Right lobe of liver (tissue), 6 donors: ENCODE results near the gene GPR160. TPM values are rescaled to one million over a fixed set of nuclear protein-coding genes. Genes with fewer than 3 reads are reported as not detected.

Experiments
- ATAC-seq, 4 donors: fragments of 200-7000 bp; cut with Tn5 transposase; one replicate each; pipeline ENCODE4 v1.9.1; 2020; ENCODE audit warnings: mild to moderate bottlenecking in 4 of 4, moderate library complexity in 4 of 4
- DNase-seq, 3 donors: peaks; one replicate each; pipeline ENCODE4 v3.0.0-alpha.2; 2020
- H3K27ac ChIP-seq, 3 donors: fragments of 200-600 bp; one replicate each; pipeline ENCODE4 v1.8.0; 2022
- H3K27me3 ChIP-seq, 2 donors: fragments of 200-600 bp; one replicate each; pipeline ENCODE4 v1.8.0; 2022
- H3K36me3 ChIP-seq, 4 donors: fragments of 200-600 bp; sonication (generic) in 1 of 4; one replicate each; pipeline versions ENCODE4 v1.5.1 to v1.8.0; 2017 to 2022; ENCODE audit warnings: control low read depth in 1 of 4
- H3K4me1 ChIP-seq, 4 donors: fragments of 200-600 bp; sonication (generic) in 1 of 4; one replicate each; pipeline versions ENCODE4 v1.5.1 to v1.8.0; 2017 to 2022; ENCODE audit warnings: control low read depth in 1 of 4
- H3K4me3 ChIP-seq, 3 donors: fragments of 200-600 bp; one replicate each; pipeline ENCODE4 v1.8.0; 2022
- H3K9me3 ChIP-seq, 4 donors: fragments of 200-600 bp; sonication (generic) in 1 of 4; one replicate each; pipeline versions ENCODE4 v1.5.1 to v1.8.0; 2017 to 2022; ENCODE audit warnings: control low read depth in 1 of 4
- CTCF ChIP-seq, 4 donors: fragments of 200-600 bp in 3 of 4; fragments of 450-650 bp in 1 of 4; IDR thresholded peaks; one replicate each; pipeline versions ENCODE4 v1.5.1 to v1.8.0; 2016 to 2022; ENCODE audit warnings: antibody characterized with exemption in 4 of 4, mild to moderate bottlenecking in 2 of 4
- POLR2A ChIP-seq: fragments of 450-650 bp; IDR thresholded peaks from one replicate; pipeline ENCODE4 v1.6.1; 2017; ENCODE audit warnings: antibody characterized with exemption, mild to moderate bottlenecking
- WGBS: methylation state at CpG from one replicate; pipeline ENCODE4 v1.1.6; 2018; ENCODE audit warnings: low coverage, low lambda C conversion rate; ENCODE audit not compliant: insufficient coverage; ENCODE audit errors: missing lambda C conversion rate; 5-methylcytosine and 5-hydroxymethylcytosine counted together
- intact Hi-C, 2 donors: fragments of 100-400 bp; cut with DNase I; formaldehyde crosslinking; loops; one replicate each; pipeline versions ENCODE4 v1.11.2 to v1.14.1; 2022
- total RNA-seq, 6 experiments: library from RNA; depleted of rRNA in 2 of 6; stranded (reverse); fragments of >200 nt in 2 of 6; fragmentation: NEBNext Ultra II Directional in 3 of 6; extraction: Animal tissue kit (Norgen Biotek cat#: 25700) in 3 of 6; gene quantifications; one replicate each; pipeline versions ENCODE4 v1.1.0 to v1.2.4, GENCODE V29; 2016 to 2023
- donor health status: DM: no; HTN: yes; CAD: no.
- donor health status: DM: no; HTN: no; CAD: no.
- donor health status: DM: no; HTN: no; CAD: no.
- donor health status: DM: no; HTN: yes; CAD: no.
- donor health status: DM: no; HTN: yes; CAD: no.

The GPR160 gene
- total RNA-seq, 6 experiments from 2014 or later: 1.0 to 4.2 (median 1.6) TPM

GRCh38 chr3:170062068-170062467 is 24.3 kb downstream of the GPR160 start:
- ATAC-seq (no peak), DNase-seq (no peak)
- Histone ChIP-seq H3K9me3 (no peaks in the 10 kb centered on the region), H3K4me3 (no peak overlapping the region), H3K27me3 (no peaks in the 10 kb centered on the region), H3K4me1 (no peaks in the 10 kb centered on the region), H3K27ac (no peak overlapping the region), H3K36me3 (no peaks in the 10 kb centered on the region)
- TF ChIP-seq POLR2A (no peak), CTCF (IDR thresholded peaks at IDR 0.05) (no peak)
- intact Hi-C loops: no loop called here
- 96% methylated on average over 8 of the region's 20 CpGs for WGBS

- intact Hi-C loops: no loop called here
- H3K36me3 ChIP-seq: no peaks in the 10 kb centered on the region
- no peak overlapping the region for H3K27ac ChIP-seq
- WGBS: 61% methylated on average over 2 of the region's 16 CpGs
- no peaks in the 10 kb centered on the region for H3K27me3 ChIP-seq
- DNase-seq (no peak), ATAC-seq (no peak)
- TF ChIP-seq POLR2A: no peak
- peak in 1 of 4 donors; percentile 6 for TF ChIP-seq CTCF (IDR thresholded peaks at IDR 0.05)
- H3K4me1 ChIP-seq: no peaks in the 10 kb centered on the region
- H3K9me3 ChIP-seq: no peaks in the 10 kb centered on the region
- no peak overlapping the region for H3K4me3 ChIP-seq
These were observed 25.0 kb downstream of the GPR160 start for GRCh38 chr3:170062769-170063168.

- TF ChIP-seq CTCF (IDR thresholded peaks at IDR 0.05): no peak
- no peak for TF ChIP-seq POLR2A
- intact Hi-C loops: no loop called here
- no peak overlapping the region for H3K4me3 ChIP-seq
- no peaks in the 10 kb centered on the region for H3K9me3 ChIP-seq
- H3K27ac ChIP-seq: no peak overlapping the region
- ATAC-seq: no peak
- 90% methylated on average over 15 of the region's 15 CpGs for WGBS
- DNase-seq: no peak
- no peaks in the 10 kb centered on the region for H3K4me1 ChIP-seq
- H3K36me3 ChIP-seq: no peaks in the 10 kb centered on the region
- H3K27me3 ChIP-seq: no peaks in the 10 kb centered on the region
These were observed 25.9 kb downstream of the GPR160 start for GRCh38 chr3:170063691-170064090.

- Histone ChIP-seq H3K9me3 (no peaks in the 10 kb centered on the region), H3K27me3 (no peaks in the 10 kb centered on the region), H3K4me3 (no peak overlapping the region), H3K27ac (no peak overlapping the region), H3K36me3 (no peaks in the 10 kb centered on the region), H3K4me1 (no peaks in the 10 kb centered on the region)
- TF ChIP-seq CTCF (IDR thresholded peaks at IDR 0.05) (no peak), POLR2A (no peak)
- ATAC-seq (no peak), DNase-seq (no peak)
- intact Hi-C loops: no loop called here
- WGBS: 83% methylated on average over 7 of the region's 18 CpGs
These were observed 26.3 kb downstream of the GPR160 start for GRCh38 chr3:170064108-170064507.
